ENCODE measurements around the gene SIGMAR1.

- TF ChIP-seq, protein P1, sequence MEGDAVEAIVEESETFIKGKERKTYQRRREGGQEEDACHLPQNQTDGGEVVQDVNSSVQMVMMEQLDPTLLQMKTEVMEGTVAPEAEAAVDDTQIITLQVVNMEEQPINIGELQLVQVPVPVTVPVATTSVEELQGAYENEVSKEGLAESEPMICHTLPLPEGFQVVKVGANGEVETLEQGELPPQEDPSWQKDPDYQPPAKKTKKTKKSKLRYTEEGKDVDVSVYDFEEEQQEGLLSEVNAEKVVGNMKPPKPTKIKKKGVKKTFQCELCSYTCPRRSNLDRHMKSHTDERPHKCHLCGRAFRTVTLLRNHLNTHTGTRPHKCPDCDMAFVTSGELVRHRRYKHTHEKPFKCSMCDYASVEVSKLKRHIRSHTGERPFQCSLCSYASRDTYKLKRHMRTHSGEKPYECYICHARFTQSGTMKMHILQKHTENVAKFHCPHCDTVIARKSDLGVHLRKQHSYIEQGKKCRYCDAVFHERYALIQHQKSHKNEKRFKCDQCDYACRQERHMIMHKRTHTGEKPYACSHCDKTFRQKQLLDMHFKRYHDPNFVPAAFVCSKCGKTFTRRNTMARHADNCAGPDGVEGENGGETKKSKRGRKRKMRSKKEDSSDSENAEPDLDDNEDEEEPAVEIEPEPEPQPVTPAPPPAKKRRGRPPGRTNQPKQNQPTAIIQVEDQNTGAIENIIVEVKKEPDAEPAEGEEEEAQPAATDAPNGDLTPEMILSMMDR (IDR thresholded peaks at IDR 0.05): peak; percentile 78 to 93 (median 88)
- no peak for TF ChIP-seq POLR2A (IDR thresholded peaks at IDR 0.05)
These were observed 33.9 kb downstream of the SIGMAR1 start for GRCh38 chr9:34603610-34604231.

Data from adrenal gland (tissue), 5 donors.